ENCODE results near the gene SLC22A2.
"Not testable (repeated sequence)": the region's sequence is repeated elsewhere in the genome, so short reads cannot be mapped to it uniquely, and the experiment has no call there.

SLC22A2 gene

DNA sequence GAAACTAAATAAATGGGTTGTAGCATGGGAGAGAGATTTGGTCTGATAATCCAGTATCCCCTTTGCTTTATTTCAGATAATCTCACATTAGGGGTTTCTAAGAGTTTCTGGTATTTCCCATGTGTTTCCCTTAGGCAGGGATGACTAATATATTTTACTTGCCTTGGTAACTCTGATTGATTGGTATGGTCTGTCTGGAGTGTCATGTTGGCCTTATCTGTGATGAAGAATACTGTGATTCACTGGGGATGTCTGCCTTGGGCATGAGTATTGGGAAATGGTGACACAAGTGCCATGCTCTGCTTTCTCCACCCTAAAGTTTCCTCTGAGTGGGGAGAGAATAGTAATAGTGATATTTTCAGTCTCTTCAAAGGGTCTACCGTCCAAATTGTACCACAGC, 10.1 kb downstream of the SLC22A2 start:
- DNase-seq (ENCODE audit: low spot score) = no peak

DNA sequence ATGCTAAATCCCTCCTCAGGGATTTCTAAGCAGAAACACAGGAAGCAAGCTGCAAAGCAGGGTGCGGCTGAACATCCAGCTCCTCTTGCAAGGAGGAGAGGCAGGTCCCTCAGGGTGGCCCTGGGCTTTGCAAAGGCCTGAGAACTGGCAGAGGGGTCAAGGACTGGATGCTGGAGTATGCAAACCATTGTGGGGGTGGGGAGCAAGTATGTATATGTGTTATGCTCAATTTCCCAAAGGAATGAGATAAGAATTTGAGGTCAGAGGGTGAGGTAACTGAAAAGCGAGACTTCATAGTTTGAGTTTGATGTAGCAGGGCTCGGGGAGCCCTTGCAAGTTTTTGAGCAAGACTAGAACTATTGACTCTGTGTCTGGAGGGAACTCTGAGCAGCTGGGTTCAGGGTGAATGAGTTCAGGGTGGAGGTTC, 11.2 kb downstream of the SLC22A2 start:
- DNase-seq (ENCODE audit: low spot score) = no peak

DNA sequence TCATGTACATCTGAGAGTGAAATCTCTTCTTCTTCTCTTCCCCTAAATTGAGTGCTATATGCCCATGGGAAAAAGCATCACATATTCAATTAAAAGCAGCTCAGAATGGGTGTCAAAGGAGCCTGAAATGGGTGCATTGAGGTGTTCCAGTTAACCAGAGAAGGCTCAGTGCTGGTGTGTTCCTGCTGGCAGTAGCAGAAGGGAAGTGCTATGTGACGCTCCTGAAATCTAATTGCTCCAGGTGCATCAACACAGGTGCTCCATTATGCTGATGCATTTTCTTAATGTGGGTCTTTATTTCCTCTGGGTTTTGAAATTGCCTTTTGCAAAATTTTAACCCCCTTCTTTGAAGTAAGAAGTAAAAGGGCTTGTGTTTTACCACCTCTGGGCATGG, 17.9 kb downstream of the SLC22A2 start:
- no peak for DNase-seq (ENCODE audit: low spot score)

DNA sequence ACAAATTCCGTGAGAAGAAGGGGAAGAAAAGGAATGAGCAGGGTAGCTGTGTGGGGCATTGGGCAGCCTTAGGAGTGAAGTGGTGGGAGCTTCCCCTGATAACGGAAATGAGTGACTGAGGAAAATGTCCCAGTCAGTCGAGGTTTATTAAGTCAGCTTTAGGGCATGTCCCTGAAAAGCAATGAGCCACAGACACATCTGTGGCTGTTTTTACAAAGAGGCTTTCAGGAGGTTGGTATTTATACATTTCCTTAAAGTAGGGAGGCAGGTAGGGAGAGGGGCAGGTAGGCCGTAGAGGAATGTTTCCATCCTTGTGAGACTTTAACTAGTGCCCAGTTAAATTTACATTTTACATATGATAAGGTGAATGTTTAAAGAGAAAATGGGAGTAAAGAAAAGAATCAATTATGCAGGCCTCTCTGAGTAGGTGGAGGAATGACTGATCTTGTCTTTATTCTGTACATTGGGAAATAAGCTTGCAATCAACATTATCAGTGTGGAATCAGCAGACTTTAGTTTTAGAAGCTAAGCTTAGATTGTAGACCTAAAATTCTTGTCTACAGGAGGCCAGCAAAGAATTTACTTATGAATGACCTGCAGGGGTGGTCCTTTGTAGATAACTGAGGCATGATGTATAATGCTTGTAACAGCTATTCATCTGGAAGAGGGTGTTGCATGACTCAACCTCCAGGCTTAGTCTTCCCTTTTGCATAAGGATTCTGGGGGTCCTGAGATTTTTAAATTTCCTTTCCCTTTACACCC, 18.5 kb downstream of the SLC22A2 start:
- no peak for DNase-seq (ENCODE audit: low spot score)

DNA sequence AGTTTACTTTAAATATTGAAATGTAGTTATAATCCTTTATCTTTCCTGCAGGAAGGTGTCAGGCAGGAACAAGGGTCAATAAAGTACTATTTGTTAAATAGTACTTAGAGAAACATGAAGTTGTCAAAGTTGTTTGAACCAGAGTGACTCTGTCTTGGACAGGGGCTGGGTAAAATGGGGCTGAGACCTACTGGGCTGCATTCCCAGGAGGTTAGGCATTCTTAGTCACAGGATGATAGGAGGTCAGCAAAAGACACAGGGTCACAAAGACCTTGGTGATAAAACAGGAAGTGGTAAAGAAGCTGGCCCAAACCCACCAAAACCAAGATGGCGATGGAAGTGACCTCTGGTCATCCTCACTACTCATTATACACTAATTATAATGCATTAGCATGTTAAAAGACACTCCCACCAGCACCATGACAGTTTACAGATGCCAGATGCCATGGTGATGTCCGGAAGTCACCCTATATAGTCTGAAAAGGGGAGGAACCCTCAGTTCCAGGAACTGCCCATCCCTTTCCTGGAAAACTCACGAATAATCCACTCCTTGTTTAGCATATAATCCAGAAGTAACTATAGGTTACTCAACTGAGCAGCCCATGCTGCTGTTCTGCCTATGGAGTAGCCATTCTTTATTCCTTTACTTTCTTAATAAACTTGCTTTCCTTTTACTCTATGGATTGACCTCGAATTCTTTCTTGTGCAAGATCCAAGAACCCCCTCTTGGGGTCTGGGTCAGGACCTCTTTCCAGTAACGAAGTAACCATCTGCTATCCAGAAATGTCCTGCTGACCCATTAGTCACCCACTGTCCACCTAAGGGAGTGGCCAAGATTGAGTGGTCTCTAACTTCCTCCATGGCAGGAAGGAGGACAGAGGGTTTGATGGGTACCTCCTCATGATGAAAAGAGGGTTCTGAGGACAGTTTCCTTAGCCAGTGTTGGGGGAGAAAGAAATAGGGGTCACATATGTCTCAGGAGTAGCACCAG, 19.6 kb downstream of the SLC22A2 start:
- no peak for DNase-seq (ENCODE audit: low spot score)

DNA sequence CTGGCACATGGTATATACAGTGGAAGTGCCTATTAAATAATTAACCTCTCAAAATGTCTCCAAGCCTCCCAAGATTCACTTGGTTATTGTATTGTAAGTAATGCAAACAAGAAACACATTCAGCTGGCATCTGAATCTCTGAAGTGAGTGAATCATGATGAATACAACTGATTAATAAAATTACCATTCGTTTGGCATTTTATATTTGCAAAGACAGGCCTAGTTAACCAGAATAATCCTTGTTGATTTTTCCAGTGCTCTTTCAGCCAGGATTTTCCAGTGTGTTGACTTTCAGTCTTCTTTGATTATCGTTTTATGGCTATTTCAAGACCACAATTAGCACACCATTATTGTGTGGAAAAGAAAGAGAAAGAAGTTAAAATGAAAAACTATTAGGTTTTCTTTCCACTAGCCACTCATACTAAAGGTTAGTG, 20.3 kb downstream of the SLC22A2 start:
- no peak for DNase-seq (ENCODE audit: low spot score)

DNA sequence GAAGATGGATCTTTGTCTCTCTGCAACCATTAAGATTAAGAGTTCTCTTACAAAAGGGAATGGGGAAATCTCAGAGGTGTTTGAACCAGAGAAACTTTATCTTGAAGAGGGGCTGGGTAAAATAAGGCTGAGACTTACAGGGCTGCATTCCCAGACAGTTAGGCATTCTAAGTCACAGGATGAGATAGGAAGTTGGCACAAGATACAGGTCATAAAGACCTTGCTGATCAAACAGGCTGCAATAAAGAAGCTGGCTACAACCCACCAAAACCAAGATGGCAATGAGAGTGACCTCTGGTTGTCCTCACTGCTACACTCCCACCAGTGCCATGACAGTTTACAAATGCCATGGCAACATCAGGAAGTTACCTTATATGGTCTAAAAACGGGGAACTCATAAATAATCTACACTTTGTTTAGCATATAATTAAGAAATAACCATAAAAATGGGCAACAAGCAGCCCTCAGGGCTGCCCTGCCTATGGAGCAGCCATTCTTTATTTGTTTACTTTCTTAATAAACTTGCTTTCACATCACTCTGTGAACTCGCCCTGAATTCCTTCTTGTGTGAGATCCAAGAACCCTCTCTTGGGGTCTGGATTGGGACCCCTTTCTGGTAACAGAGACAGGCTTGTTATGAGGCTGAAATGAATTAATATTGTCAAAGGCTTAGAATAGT, 20.9 kb downstream of the SLC22A2 start:
- not testable (repeated sequence) for DNase-seq (ENCODE audit: low spot score)

DNA sequence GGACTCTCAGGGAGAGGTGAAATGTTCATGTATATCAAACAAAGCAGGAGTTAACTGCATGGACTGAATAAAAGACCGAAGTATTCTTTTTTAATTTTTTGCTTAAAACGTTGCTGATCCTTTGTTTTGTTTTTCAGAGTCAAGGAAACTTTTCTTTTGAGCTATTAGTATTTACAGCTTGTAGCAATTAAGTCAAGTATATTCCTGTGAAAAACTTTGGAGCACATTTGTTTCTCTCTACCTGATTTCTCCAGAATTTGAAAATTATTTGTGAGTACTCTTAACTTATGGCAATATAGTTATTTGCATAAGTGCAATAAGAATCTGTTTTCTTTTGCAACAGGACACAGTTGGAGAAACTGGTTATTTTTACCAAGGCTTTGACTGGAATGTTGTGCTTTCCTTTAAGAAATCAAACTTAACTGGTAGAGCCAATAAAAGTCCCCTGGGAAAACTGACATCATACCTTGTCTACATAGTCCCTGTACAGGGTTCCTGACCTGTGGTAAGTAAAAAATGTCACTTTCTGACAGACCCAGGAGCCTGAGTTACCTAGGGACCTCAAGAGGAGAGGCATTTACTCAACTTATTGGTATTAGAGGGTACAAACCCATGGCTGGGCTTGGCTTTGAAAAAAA, 22.3 kb downstream of the SLC22A2 start:
- DNase-seq (ENCODE audit: low spot score) = not testable (repeated sequence)

DNA sequence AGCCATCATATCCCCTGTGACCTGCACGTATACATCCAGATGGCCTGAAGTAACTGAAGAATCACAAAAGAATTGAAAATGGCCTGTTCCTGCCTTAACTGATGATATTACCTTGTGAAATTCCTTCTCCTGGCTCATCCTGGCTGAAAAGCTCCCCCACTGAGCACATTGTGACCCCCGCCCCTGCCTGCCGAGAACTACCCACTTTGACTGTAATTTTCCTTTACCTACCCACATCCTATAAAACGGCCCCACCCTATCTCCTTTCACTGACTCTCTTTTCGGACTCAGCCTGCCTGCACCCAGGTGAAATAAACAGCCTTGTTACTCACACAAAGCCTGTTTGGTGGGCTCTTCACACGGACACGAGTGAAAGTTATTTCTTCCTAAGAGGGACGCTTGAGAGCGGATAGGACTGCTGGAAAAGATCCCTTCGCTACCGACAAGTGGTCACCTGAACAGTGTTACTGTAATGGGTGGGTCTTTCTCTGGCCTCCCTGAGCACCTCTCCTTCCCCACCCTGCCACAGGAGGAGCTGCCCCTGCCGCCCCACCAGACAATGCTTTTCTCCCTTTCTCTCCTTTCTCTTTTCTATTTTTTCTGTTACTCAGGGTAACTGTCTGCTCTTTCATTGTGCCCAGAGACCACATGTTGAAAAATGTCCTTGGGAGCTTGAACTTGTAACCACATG, 24.5 kb downstream of the SLC22A2 start:
- not testable (repeated sequence) for DNase-seq (ENCODE audit: low spot score)

DNA sequence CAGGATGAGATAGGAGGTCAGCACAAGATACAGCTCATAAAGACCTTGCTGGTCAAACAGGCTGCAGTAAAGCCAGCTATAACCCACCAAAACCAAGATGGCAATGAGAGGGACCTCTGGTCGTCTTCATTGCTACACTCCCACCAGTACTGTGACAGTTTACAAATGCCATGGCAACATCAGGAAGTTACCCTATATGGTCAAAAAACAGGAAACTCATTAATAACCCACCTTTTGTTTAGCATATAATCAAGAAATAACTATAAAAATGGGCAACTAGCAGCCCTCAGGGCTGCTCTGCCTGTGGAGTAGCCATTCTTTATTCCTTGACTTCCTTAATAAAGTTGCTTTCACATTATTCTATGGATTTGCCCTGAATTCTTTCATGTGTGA, 30.9 kb downstream of the SLC22A2 start:
- no peak for DNase-seq (ENCODE audit: low spot score)

DNA sequence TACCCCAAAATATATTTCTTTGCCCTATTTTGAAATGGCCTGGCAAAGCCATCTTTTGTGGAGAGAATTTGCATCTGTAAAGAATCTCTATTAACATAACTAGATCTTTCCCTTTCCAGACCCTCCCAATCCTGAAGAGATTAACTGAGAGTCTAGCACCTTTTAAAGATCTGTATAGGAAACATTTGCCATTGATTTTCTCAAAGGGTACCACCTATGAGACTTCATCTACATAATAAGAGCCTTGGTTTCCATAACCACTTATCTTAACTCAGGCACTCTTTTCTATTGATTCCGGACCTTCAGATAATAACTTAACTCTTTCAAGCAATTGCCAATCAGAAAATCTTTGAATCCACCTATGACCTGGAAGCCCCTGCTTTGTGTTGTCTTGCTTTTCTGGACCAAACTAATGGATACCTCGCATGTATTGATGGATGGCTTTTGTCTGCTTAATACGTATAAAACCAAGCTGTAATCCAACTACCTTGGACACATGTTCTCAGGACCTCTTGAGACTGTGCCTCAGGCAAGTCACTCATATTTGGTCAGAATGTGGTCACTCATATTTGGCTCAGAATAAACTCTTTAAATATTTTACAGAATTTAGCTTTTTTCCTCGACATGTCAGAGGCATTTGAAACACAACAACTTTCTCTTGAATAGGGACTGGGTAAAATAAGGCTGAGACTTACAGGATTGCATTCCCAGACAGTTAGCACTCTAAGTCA, 31.4 kb downstream of the SLC22A2 start:
- DNase-seq (ENCODE audit: low spot score) = no peak

DNA sequence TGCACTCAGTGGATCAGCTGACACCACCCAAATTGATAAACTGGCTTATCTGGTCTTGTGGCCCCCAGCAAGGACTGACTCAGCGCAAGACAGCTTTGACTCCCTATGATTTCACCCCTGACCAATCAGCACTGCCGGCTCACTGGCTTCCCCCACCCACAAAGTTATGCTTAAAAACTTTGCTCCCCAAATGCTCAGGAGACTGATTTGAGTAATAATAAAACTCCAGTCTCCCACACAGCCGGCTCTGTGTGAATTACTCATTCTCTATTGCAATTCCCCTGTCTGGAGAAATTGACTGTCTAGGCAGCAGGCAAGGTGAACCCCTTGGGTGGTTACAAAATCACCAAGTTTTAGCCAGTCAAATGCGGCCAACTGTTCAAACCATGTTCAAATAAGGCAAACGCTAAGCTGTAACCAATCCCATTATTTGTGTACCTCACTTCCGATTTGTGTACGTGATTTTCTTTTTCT, 32.5 kb downstream of the SLC22A2 start:
- no peak for DNase-seq (ENCODE audit: low spot score)

DNA sequence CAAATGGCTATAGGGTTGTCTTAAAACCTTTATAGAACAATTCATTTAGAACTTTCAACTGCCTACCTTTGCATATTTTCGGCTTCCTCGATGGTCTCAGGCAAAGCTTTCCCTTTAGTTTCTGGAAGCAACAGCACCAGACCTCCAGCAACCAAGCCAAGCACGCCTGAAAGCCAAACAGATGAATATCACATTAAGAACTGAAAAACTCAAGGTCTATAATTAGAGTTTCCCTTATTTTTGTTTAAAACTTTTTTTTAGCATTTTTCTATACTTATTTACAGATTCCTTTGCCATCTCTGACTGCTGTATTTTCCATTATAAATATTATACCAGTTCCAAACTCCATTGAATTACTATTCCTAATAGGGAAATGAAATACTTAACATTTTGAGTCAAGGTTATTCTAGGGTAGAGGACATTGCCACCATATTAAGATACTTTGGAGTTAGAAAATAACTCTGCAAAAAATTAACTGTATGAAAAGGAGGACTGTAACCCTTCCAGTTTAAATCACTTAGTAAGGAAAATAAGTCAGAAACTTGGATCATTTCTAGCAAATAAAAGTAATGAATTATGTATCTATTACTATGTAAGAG, 33.9 kb downstream of the SLC22A2 start:
- DNase-seq (ENCODE audit: low spot score) = no peak

DNA sequence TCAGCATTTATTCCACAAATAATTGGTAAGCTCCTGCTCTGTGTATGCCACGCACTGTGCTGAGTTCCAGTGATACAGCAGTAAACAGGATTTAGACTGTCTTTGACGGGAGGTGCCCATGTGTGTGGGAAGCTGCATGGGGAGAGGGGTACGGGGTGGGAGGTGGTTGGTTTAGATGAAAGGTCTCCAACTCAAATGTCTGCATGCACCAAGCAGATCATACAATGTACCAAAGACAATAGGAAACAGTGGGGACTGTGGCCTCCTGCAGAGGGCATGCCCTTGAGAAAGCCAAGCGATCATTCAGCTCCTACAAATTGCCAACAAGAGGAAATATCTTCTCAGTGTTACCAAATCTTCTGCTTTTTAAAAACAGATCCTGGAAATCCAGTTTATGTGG, 36.1 kb downstream of the SLC22A2 start:
- DNase-seq (ENCODE audit: low spot score) = no peak

DNA sequence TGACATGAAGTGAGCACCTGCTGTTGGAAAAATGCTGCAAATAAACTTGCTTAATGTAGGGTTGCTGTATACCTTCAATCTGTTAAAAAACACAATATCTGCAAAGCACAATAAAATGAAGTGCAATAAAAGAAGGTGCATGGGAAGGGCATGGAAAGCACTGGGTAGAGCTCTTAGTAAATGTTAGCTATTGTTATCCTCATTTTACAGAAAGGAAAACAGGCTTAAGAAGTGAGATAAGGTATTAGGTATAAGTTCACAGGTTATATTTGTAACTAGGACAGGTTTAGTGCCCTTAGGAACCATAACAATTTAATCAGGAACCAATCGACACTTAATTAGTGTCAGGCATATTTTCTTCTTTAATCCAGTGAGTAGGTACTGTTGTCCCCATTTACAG, 36.7 kb downstream of the SLC22A2 start:
- DNase-seq (ENCODE audit: low spot score) = no peak

DNA sequence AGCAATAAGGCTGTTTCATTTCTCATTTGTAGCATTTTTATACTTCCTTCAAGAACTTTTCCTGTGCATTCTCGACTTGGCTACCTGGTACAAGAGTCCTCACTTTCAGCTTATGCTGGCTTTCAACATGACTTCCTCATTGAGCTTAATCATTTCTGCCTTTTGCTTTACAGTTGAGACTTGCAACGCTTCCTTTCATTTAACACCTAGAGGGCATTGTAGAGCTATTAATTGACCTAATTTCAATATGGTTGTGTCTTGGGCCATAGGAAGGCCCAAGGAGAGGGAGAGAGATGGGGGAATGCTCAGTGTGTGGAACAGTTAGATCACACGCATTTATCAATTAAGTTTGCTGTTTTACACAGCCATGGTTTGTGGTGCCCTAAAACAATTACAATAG, 37.2 kb downstream of the SLC22A2 start:
- DNase-seq (ENCODE audit: low spot score) = no peak

DNA sequence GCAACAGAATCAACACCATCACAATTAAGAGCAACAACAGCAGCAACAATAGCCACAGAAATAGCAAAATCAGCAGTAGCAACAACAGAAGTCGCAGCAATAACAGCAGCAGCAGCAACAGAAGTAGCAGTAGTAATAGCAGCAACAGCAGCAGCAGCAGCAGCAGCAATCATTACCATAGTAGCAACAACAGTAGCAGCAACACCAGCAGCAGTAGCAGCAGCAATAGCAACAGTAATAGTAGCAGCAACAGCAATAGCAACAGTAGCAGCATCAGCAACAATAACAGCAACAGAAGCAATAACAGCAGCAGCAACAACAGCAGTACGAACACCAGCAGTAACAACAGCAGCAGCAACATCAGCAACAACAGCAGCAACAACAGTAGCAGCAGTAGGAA, 39.8 kb downstream of the SLC22A2 start:
- no peak for DNase-seq (ENCODE audit: low spot score)

DNA sequence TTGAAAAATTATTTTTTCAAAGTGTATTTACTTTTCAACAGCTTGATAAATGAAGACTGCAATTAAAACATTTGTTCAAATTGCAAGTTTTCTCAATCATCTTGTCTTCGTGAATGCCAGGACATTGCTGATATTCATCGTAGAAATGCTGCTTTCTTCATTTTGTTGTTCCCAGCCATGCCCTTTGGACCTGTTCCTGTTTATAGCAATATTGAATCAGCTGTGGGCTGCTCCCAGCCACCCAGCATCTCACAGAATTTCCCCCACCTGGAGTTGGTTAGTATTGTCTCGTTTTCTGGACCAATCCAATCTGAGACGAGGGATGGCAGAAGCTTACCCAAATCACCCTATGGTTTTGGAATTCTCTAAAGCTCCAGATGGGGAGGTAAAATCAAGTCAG, 40.8 kb downstream of the SLC22A2 start:
- no peak for DNase-seq (ENCODE audit: low spot score)

DNA sequence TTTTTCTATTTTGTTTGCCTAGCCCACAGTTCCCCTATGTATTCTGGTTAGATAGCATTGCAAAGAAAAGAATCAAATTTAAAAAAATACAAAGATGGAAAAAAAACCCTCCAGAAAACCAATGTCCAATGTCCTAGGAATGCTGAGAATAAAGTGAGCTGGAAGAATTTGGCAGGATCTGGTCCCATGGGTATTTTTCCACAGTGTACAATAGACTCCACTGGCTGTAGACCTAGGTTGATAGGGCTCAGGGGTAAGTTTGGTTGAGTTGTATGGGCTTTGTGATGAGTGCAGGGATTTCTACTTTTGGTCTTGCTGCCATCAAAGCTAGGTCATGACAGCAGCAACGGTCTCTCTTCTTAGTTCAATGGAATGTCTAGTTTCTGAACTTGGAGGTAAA, 41.5 kb downstream of the SLC22A2 start:
- no peak for DNase-seq (ENCODE audit: low spot score)

DNA sequence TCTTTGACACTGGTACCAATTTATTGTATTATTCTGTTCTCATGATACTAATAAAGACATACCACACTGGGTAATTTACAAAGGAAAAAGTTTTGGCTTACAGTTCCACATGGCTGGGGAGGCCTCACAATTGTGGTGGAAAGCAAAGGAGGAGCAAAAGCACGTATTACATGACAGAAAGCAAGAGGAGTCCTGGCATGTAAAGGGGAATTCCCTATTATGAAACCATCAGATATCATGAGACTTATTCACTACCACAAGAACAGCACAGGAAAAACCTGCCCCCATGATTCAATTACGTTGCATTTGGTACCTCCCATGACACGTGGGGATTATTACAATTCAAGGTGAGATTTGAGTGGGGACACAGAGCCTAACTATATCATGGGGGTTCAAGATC, 43.4 kb downstream of the SLC22A2 start:
- DNase-seq (ENCODE audit: low spot score) = no peak
